Activated CD8-positive, alpha-beta T cell treated with anti-CD3 and anti-CD28 coated beads for 36 hours (primary cell): Measurements from ENCODE around the gene AHNAK. TPM values are rescaled to one million over a fixed set of nuclear protein-coding genes. Genes with fewer than 3 reads are reported as not detected.

Experiments used
- ATAC-seq: fragments of 200-7000 bp; cut with Tn5 transposase; one replicate; pipeline ENCODE4 v1.10.0; 2021; ENCODE audit warnings: mild to moderate bottlenecking, moderate library complexity
- CTCF ChIA-PET: fragments of 350-600 bp; sonication (Branson Sonifier 250); formaldehyde crosslinking; loops from one replicate; lab custom pipeline; 2021; ENCODE audit warnings: antibody characterized with exemption; lab: Charles Lee
- POLR2A ChIA-PET: fragments of 350-600 bp; sonication (Branson Sonifier 250); formaldehyde crosslinking; loops from one replicate; lab custom pipeline; 2021; ENCODE audit warnings: antibody characterized with exemption; lab: Charles Lee
- DNase-seq: peaks from one replicate; pipeline ENCODE4 v3.0.0-alpha.2; 2020
- H3K27ac Mint-ChIP-seq: one replicate; pipeline ENCODE4 v1.8.0; 2021; ENCODE audit warnings: mild to moderate bottlenecking, mixed read lengths
- H3K27me3 Mint-ChIP-seq: one replicate; pipeline ENCODE4 v1.8.0; 2021; ENCODE audit warnings: mixed read lengths
- H3K36me3 Mint-ChIP-seq: one replicate; pipeline ENCODE4 v1.8.0; 2021; ENCODE audit warnings: low read depth, mixed read lengths
- H3K4me1 Mint-ChIP-seq: one replicate; pipeline ENCODE4 v1.8.0; 2021; ENCODE audit warnings: low read depth, mixed read lengths
- H3K4me3 Mint-ChIP-seq: one replicate; pipeline ENCODE4 v1.8.0; 2021; ENCODE audit warnings: mild to moderate bottlenecking, moderate library complexity, mixed read lengths
- H3K9me3 Mint-ChIP-seq: one replicate; pipeline ENCODE4 v1.8.0; 2021; ENCODE audit warnings: mixed read lengths
- intact Hi-C: fragments of 100-400 bp; cut with micrococcal nuclease; formaldehyde crosslinking; loops from one replicate; pipeline ENCODE4 v1.10.0; 2022
- total RNA-seq, 2 experiments: library from RNA; stranded (reverse); gene quantifications; one replicate each; pipeline ENCODE4 v1.2.3, GENCODE V29; 2021
- TF ChIP-seq, protein P1 (sequence below): fragments of 200-600 bp; IDR thresholded peaks from one replicate; pipeline ENCODE4 v1.8.0; 2022; ENCODE audit warnings: antibody characterized with exemption, mild to moderate bottlenecking

Gene AHNAK
- total RNA-seq, 2 experiments from 2014 or later: 41.1 to 43.0 TPM

DNA sequence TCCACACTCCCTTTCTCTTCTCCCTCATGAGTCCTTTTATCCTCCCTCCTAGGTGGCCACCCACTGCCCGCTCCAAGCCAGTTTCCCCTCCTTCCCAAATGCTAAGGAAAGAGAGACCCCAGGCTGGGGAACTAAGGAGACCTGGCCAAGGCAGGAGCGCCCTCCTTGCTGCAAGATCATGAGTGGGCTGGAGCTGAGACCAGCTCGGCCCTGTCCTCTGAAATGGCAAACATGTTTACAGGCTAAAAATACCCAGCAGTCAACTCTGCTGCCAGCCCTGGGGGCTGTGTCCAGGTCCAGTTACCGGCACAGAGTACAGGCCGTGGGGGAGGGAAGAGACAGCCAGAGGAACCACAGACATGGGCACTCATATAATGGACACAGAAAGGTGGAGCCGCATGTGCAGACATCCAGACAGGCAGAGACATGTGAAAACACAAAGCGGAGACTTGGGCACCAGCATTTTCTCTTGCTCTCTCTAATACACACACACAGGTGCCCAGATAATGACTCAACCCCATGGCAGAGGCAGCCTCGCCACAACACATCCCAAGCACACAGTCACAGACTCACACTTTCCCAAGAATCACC, 1.2 kb upstream of the AHNAK start:
- no peak for DNase-seq
- no peak for ATAC-seq
- Mint-ChIP-seq H3K4me3 (peak overlapping the region; percentile 68), H3K27ac (no peak overlapping the region), H3K9me3 (no peaks in the 10 kb centered on the region), H3K36me3 (no peaks in the 10 kb centered on the region), H3K4me1 (peaks cover 73% of the 10 kb centered on the region), H3K27me3 (peaks cover 3% of the 10 kb centered on the region)
- POLR2A ChIA-PET: no interaction called here
- CTCF ChIA-PET: interaction anchor here (1.0 to 1.2 kb wide), 2 partner anchors 10 to 25 kb away, joined by 3 to 5 read pairs; no protein-coding TSS in a partner anchor
- intact Hi-C loops: no loop called here
- TF ChIP-seq, protein P1, sequence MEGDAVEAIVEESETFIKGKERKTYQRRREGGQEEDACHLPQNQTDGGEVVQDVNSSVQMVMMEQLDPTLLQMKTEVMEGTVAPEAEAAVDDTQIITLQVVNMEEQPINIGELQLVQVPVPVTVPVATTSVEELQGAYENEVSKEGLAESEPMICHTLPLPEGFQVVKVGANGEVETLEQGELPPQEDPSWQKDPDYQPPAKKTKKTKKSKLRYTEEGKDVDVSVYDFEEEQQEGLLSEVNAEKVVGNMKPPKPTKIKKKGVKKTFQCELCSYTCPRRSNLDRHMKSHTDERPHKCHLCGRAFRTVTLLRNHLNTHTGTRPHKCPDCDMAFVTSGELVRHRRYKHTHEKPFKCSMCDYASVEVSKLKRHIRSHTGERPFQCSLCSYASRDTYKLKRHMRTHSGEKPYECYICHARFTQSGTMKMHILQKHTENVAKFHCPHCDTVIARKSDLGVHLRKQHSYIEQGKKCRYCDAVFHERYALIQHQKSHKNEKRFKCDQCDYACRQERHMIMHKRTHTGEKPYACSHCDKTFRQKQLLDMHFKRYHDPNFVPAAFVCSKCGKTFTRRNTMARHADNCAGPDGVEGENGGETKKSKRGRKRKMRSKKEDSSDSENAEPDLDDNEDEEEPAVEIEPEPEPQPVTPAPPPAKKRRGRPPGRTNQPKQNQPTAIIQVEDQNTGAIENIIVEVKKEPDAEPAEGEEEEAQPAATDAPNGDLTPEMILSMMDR: no peak

DNA sequence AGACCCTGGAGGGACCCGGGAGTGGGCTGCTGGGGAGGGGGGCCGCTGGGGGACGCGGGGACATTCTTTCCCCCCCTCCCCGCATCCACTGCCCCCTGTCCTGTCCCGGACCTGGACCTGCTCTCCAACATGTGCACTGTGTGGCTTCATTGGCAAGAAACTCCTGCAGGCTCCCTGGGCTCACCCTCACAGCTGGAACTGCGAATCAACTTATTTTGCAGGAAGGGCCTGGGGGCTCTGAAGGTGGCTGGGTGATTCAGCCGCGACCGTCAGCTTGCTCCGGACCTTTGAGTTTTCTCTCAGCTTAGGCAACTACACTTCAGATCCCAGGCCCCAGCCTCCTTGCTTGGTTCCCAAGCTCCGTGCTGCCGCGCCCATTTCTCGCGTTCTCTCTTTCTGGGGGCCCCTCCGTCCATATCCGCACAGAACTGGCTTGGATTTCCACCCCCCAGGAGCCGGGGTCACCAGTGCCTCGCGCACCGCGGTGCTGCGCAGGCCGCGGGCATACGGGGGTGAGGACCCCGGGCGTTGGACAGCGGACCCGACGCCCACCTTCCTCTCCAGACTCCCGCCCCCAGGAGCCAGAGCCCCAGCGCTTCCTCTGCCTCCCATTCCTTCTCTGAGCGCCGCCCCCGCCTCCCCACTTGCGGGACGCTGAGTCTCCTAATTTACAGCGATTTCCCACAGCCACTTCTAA, 471 bp upstream of the AHNAK start:
- H3K36me3 Mint-ChIP-seq: no peaks in the 10 kb centered on the region
- TF ChIP-seq, protein P1: no peak
- peak overlapping the region; percentile 68 for H3K4me3 Mint-ChIP-seq
- no peaks in the 10 kb centered on the region for H3K9me3 Mint-ChIP-seq
- H3K4me1 Mint-ChIP-seq: peaks cover 71% of the 10 kb centered on the region
- ATAC-seq (no peak), DNase-seq (no peak)
- intact Hi-C loops: no loop called here
- H3K27me3 Mint-ChIP-seq: peaks cover 3% of the 10 kb centered on the region
- POLR2A ChIA-PET: interaction anchor here (0.8 kb wide), 1 partner anchor 23 kb away, joined by 4 read pairs; no protein-coding TSS in a partner anchor
- CTCF ChIA-PET: interaction anchor here (0.8 kb wide), 1 partner anchor 157 kb away, joined by 3 read pairs; no protein-coding TSS in a partner anchor
- no peak overlapping the region for H3K27ac Mint-ChIP-seq

DNA sequence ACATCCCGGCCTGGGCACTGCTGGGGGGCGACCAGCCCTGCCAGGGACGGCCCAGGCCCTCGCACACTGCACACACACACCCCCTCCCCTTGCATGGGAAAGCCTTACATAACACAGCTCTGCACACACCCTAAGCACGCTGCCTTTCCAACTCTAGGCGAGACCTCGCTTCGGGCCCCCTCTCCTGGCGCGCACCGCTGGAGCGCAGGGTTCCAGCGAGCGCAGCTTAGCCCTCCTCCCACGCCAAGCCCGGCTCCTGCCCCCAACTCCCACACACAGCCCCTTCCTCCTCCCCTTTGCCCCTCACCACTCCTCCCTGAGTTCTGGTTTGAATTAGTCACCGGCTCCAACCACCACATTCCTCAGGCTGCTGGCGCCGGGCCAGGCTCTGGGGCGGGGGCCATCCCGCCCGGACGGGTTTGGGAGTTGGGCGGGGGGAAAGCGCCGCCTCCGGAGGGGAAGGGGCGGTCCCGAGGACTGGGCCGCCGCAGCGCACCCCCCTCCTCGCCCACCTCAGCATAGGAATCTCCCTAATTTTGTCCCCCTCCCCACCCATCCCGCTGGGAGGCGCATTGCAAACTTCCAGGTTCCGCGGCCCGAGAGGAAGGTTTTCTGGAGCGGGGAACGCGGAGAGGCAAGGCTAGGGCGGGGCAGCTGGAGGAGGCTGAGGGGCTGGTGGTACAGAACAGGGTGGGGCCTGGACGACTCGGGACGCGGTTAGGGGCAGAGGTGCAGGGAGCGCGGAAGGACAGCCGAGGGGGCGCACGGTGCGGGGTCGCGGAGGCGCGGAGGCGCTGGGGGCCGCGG, 966 bp downstream of the AHNAK start:
- Mint-ChIP-seq H3K4me1 (peaks cover 70% of the 10 kb centered on the region), H3K9me3 (no peaks in the 10 kb centered on the region), H3K27me3 (peaks cover 3% of the 10 kb centered on the region), H3K4me3 (peak overlapping the region; percentile 79), H3K36me3 (no peaks in the 10 kb centered on the region), H3K27ac (peak overlapping the region; percentile 53)
- TF ChIP-seq, protein P1: no peak
- POLR2A ChIA-PET: interaction anchor here (0.7 to 3.9 kb wide), 4 partner anchors 8 to 46 kb away, joined by 3 to 38 read pairs (median 4); partner anchors contain the start of gene TUT1
- CTCF ChIA-PET: interaction anchor here (1.2 to 10.6 kb wide), 5 partner anchors 8 to 152 kb away, joined by 3 to 186 read pairs (median 80); partner anchors contain the start of genes EEF1G and SCGB1A1
- intact Hi-C loops: no loop called here
- ATAC-seq: peak; percentile 20
- peak; percentile 60 for DNase-seq

DNA sequence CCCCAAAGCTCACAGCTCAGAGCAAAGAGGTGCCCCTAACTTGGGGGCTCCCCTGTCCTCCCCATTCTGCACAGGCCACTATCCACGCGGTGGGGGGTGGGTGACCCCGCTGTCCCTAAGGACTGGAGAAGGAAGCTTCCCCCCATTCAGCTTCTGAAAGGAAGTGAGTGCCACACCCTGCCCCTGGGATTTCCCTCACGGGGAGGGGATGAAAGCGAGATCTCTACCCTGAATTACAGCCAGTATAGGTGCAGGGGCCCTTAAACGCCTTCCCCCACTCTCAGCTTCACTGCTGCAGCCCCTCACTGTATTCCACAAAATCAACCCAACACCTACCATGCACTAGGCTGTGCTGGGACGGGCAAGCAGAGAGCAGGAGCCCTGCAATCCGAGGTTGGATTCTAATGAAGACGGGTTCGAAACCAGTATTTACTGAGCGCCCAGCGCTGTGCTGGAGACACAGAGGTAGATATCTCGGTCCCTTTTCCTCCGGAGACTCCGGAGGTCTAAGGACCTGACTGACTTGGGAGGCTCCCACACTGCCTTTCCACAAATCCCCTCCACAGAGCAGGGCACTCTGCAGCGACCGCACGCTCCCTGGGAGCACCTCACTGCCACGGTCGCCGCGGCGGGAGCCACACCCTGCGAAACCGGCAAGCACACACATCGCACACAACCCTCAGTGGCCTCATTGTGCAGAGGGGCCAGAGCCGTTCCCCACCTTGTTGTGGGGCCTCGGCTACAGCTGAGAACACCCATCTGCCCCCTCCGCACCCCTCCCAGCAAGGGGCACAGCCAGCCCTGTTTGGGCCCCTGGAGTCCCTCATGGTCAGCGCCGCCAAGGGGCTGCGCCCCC, 1.8 kb downstream of the AHNAK start:
- ATAC-seq: no peak
- peaks cover 3% of the 10 kb centered on the region for H3K27me3 Mint-ChIP-seq
- intact Hi-C loops: no loop called here

More for the DNA sequence above, 1.8 kb downstream of the AHNAK start:
- TF ChIP-seq, protein P1: no peak
- POLR2A ChIA-PET: interaction anchor here (0.7 to 3.9 kb wide), 8 partner anchors 9 to 336 kb away, joined by 3 to 38 read pairs (median 4); partner anchors contain the start of genes SLC3A2 and TUT1
- H3K36me3 Mint-ChIP-seq: no peaks in the 10 kb centered on the region
- CTCF ChIA-PET: interaction anchor here (1.1 to 10.6 kb wide), 11 partner anchors 8 to 167 kb away, joined by 3 to 186 read pairs (median 16); partner anchors contain the start of genes EEF1G and SCGB1A1
- no peaks in the 10 kb centered on the region for H3K9me3 Mint-ChIP-seq
- peak; percentile 45 for DNase-seq
- H3K27ac Mint-ChIP-seq: peak overlapping the region; percentile 70
- peak overlapping the region; percentile 79 for H3K4me3 Mint-ChIP-seq
- peaks cover 68% of the 10 kb centered on the region for H3K4me1 Mint-ChIP-seq
